HEK293 (cell line): Measurements from ENCODE around the gene CNKSR3.

Experiments used
- CTCF ChIA-PET: fragments of 350-600 bp; formaldehyde crosslinking; extraction: SDS; loops from one replicate; lab custom pipeline; 2021; ENCODE audit warnings: antibody characterized with exemption; lab: Yijun Ruan, JAX
- POLR2A ChIA-PET: fragments of 300-600 bp; formaldehyde crosslinking; extraction: SDS; loops from one replicate; lab custom pipeline; 2020; ENCODE audit warnings: antibody characterized with exemption, inconsistent platforms; lab: Yijun Ruan, JAX
- H3K27ac ChIP-seq: fragments of 200-500 bp; sonication (Bioruptor generic); 2 replicates; pipeline ENCODE4 v1.5.1; 2014; ENCODE audit warnings: low read depth, low read length, control low read depth, inconsistent platforms; ENCODE audit errors: extremely low read depth
- H3K36me3 ChIP-seq, 2 experiments: fragments of 200-500 bp in 1 of 2; sonication (Bioruptor generic) in 1 of 2; 1 replicate in 1 of 2; 2 replicates in 1 of 2; pipeline ENCODE4 v1.5.1; 2014 to 2017; ENCODE audit warnings: inconsistent platforms in 2 of 2, low read length in 2 of 2; ENCODE audit not compliant: control insufficient read depth in 2 of 2, insufficient read depth in 1 of 2
- H3K4me1 ChIP-seq: fragments of 200-500 bp; sonication (Bioruptor generic); 2 replicates; pipeline ENCODE4 v1.5.1; 2014; ENCODE audit warnings: mild to moderate bottlenecking, low read length, inconsistent platforms; ENCODE audit not compliant: control insufficient read depth, insufficient read depth
- H3K4me3 ChIP-seq: 2 replicates; pipeline ENCODE4 v1.5.1; 2011; ENCODE audit warnings: low read depth, mild to moderate bottlenecking, control low read depth, low read length, moderate library complexity
- H3K9me3 ChIP-seq: fragments of 200-500 bp; sonication (Bioruptor generic); 2 replicates; pipeline ENCODE4 v1.5.1; 2014; ENCODE audit warnings: low read depth, low read length, inconsistent platforms; ENCODE audit not compliant: control insufficient read depth, insufficient read depth
- BCL11A ChIP-seq: fragments of 450-650 bp; formaldehyde crosslinking; IDR thresholded peaks from 2 replicates; pipeline ENCODE4 v1.5.1; 2016; ENCODE audit warnings: low read depth, missing biosample characterization, missing genetic modification characterization
- GFI1B ChIP-seq: fragments of 450-650 bp; formaldehyde crosslinking; IDR thresholded peaks from 2 replicates; pipeline ENCODE4 v1.5.1; 2016; ENCODE audit warnings: missing biosample characterization, missing genetic modification characterization
- OSR2 ChIP-seq: fragments of 450-650 bp; formaldehyde crosslinking; IDR thresholded peaks from 2 replicates; pipeline ENCODE4 v1.5.1; 2016; ENCODE audit warnings: missing biosample characterization, missing genetic modification characterization
- OVOL3 ChIP-seq: fragments of 450-650 bp; formaldehyde crosslinking; IDR thresholded peaks from 2 replicates; pipeline ENCODE4 v1.5.1; 2016; ENCODE audit warnings: missing biosample characterization, missing genetic modification characterization
- PRDM1 ChIP-seq: fragments of 450-650 bp; formaldehyde crosslinking; IDR thresholded peaks from 2 replicates; pipeline ENCODE4; 2016; ENCODE audit warnings: missing biosample characterization, missing genetic modification characterization
- SETDB1 ChIP-seq: IDR thresholded peaks from one replicate; pipeline ENCODE4 v1.6.1; 2017; ENCODE audit warnings: mild to moderate bottlenecking, low read length, moderate library complexity, mixed read lengths; ENCODE audit not compliant: insufficient read length
- ZBTB1 ChIP-seq: fragments of 450-650 bp; formaldehyde crosslinking; IDR thresholded peaks from 2 replicates; pipeline ENCODE4 v1.5.1; 2016; ENCODE audit warnings: missing biosample characterization, missing genetic modification characterization
- ZBTB21 ChIP-seq: fragments of 450-650 bp; formaldehyde crosslinking; IDR thresholded peaks from 2 replicates; pipeline ENCODE4 v1.5.1; 2017; ENCODE audit warnings: missing biosample characterization, missing genetic modification characterization
- ZNF121 ChIP-seq: fragments of 450-650 bp; formaldehyde crosslinking; IDR thresholded peaks from 2 replicates; pipeline ENCODE4 v1.5.1; 2016; ENCODE audit warnings: missing biosample characterization, missing genetic modification characterization
- ZNF138 ChIP-seq: fragments of 450-650 bp; formaldehyde crosslinking; IDR thresholded peaks from 2 replicates; pipeline ENCODE4 v1.5.1; 2016; ENCODE audit warnings: missing biosample characterization, missing genetic modification characterization, borderline replicate concordance
- ZNF16 ChIP-seq: fragments of 450-650 bp; formaldehyde crosslinking; IDR thresholded peaks from 2 replicates; pipeline ENCODE4 v1.5.1; 2016; ENCODE audit warnings: low read depth, missing biosample characterization, missing genetic modification characterization
- ZNF184 ChIP-seq: fragments of 450-650 bp; IDR thresholded peaks from 2 replicates; pipeline ENCODE4 v1.5.1; 2018; ENCODE audit warnings: missing biosample characterization, mild to moderate bottlenecking, missing genetic modification characterization
- ZNF202 ChIP-seq: fragments of 450-650 bp; formaldehyde crosslinking; IDR thresholded peaks from 2 replicates; pipeline ENCODE4 v1.5.1; 2016; ENCODE audit warnings: missing biosample characterization, missing genetic modification characterization, borderline replicate concordance
- ZNF311 ChIP-seq: fragments of 450-650 bp; formaldehyde crosslinking; IDR thresholded peaks from 2 replicates; pipeline ENCODE4 v1.5.1; 2017; ENCODE audit warnings: missing biosample characterization, missing genetic modification characterization, borderline replicate concordance
- ZNF433 ChIP-seq: fragments of 450-650 bp; formaldehyde crosslinking; IDR thresholded peaks from 2 replicates; pipeline ENCODE4 v1.5.1; 2016; ENCODE audit warnings: missing biosample characterization, missing genetic modification characterization, low read depth
- ZNF561 ChIP-seq: fragments of 450-650 bp; IDR thresholded peaks from 2 replicates; pipeline ENCODE4 v1.5.1; 2018; ENCODE audit warnings: missing biosample characterization, missing genetic modification characterization, borderline replicate concordance
- ZNF621 ChIP-seq: fragments of 450-650 bp; formaldehyde crosslinking; IDR thresholded peaks from 2 replicates; pipeline ENCODE4 v1.5.1; 2017; ENCODE audit warnings: missing biosample characterization, missing genetic modification characterization
- ZNF658 ChIP-seq: fragments of 450-650 bp; formaldehyde crosslinking; IDR thresholded peaks from 2 replicates; pipeline ENCODE4; 2016; ENCODE audit warnings: missing biosample characterization, missing genetic modification characterization
- ZNF785 ChIP-seq: fragments of 450-650 bp; formaldehyde crosslinking; IDR thresholded peaks from 2 replicates; pipeline ENCODE4 v1.5.1; 2016; ENCODE audit warnings: missing biosample characterization, missing genetic modification characterization
- ZNF791 ChIP-seq: fragments of 450-650 bp; formaldehyde crosslinking; IDR thresholded peaks from 2 replicates; pipeline ENCODE4 v1.5.1; 2016; ENCODE audit warnings: missing biosample characterization, missing genetic modification characterization
- ZNF830 ChIP-seq: fragments of 450-650 bp; IDR thresholded peaks from 2 replicates; pipeline ENCODE4 v1.5.0; 2018; ENCODE audit warnings: missing biosample characterization, missing genetic modification characterization, low read depth, mild to moderate bottlenecking, moderate library complexity
- TF ChIP-seq, protein P1 (sequence below): fragments of 450-650 bp; formaldehyde crosslinking; IDR thresholded peaks from 2 replicates; pipeline ENCODE4 v1.5.1; 2016; ENCODE audit warnings: missing biosample characterization, missing genetic modification characterization
- TF ChIP-seq, protein P2 (sequence below): fragments of 450-650 bp; IDR thresholded peaks from 2 replicates; pipeline ENCODE4 v1.5.1; 2018; ENCODE audit warnings: missing biosample characterization, mild to moderate bottlenecking, missing genetic modification characterization
- TF ChIP-seq, protein P3 (sequence below): fragments of 450-650 bp; formaldehyde crosslinking; IDR thresholded peaks from 2 replicates; pipeline ENCODE4 v1.5.1; 2016; ENCODE audit warnings: missing biosample characterization, missing genetic modification characterization
- TF ChIP-seq, protein P4 (sequence below): fragments of 450-650 bp; formaldehyde crosslinking; IDR thresholded peaks from 2 replicates; pipeline ENCODE4 v1.5.1; 2017; ENCODE audit warnings: missing biosample characterization, missing genetic modification characterization
- TF ChIP-seq, protein P5 (sequence below): fragments of 450-650 bp; formaldehyde crosslinking; IDR thresholded peaks from 2 replicates; pipeline ENCODE4 v1.5.1; 2016; ENCODE audit warnings: missing biosample characterization, missing genetic modification characterization

CNKSR3 gene

DNA sequence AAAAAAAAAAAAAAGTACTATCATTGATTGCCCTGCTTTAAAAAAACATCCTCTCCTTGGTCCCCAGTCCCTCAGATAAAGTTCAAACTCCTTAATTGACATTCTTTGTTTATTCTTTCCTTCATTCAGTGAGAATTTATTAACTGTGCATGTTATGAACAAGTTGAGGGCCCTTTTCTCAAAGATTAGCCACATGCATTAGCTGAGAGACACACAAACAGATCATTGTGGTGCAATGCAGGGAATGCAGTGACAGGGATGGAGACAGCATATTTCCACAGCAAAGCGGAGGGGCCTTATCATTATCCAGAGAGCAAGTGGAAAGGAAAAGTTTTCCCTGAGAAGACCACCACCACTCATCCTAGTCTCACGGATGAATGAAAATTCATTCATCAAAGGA, 132.0 kb downstream of the CNKSR3 start:
- Histone ChIP-seq H3K4me3 (no peak overlapping the region), H3K9me3 (no peaks in the 10 kb centered on the region), H3K36me3 (no peaks in the 10 kb centered on the region), H3K4me1 (no peaks in the 10 kb centered on the region), H3K27ac (no peak overlapping the region)
- POLR2A ChIA-PET = no interaction called here
- TF ChIP-seq, protein P1, sequence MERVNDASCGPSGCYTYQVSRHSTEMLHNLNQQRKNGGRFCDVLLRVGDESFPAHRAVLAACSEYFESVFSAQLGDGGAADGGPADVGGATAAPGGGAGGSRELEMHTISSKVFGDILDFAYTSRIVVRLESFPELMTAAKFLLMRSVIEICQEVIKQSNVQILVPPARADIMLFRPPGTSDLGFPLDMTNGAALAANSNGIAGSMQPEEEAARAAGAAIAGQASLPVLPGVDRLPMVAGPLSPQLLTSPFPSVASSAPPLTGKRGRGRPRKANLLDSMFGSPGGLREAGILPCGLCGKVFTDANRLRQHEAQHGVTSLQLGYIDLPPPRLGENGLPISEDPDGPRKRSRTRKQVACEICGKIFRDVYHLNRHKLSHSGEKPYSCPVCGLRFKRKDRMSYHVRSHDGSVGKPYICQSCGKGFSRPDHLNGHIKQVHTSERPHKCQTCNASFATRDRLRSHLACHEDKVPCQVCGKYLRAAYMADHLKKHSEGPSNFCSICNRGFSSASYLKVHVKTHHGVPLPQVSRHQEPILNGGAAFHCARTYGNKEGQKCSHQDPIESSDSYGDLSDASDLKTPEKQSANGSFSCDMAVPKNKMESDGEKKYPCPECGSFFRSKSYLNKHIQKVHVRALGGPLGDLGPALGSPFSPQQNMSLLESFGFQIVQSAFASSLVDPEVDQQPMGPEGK = no peak
- TF ChIP-seq GFI1B (no peak), OSR2 (tag by site-specific recombination) (no peak), ZNF621 (no peak), ZBTB1 (tag by site-specific recombination) (no peak), ZNF184 (tag by site-specific recombination) (no peak), ZNF16 (tag by site-specific recombination) (no peak), ZNF433 (no peak), ZNF785 (tag by site-specific recombination) (no peak), OVOL3 (tag by site-specific recombination) (no peak)
- TF ChIP-seq, protein P2, sequence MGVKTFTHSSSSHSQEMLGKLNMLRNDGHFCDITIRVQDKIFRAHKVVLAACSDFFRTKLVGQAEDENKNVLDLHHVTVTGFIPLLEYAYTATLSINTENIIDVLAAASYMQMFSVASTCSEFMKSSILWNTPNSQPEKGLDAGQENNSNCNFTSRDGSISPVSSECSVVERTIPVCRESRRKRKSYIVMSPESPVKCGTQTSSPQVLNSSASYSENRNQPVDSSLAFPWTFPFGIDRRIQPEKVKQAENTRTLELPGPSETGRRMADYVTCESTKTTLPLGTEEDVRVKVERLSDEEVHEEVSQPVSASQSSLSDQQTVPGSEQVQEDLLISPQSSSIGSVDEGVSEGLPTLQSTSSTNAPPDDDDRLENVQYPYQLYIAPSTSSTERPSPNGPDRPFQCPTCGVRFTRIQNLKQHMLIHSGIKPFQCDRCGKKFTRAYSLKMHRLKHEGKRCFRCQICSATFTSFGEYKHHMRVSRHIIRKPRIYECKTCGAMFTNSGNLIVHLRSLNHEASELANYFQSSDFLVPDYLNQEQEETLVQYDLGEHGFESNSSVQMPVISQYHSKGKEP = no peak
- TF ChIP-seq, protein P3, sequence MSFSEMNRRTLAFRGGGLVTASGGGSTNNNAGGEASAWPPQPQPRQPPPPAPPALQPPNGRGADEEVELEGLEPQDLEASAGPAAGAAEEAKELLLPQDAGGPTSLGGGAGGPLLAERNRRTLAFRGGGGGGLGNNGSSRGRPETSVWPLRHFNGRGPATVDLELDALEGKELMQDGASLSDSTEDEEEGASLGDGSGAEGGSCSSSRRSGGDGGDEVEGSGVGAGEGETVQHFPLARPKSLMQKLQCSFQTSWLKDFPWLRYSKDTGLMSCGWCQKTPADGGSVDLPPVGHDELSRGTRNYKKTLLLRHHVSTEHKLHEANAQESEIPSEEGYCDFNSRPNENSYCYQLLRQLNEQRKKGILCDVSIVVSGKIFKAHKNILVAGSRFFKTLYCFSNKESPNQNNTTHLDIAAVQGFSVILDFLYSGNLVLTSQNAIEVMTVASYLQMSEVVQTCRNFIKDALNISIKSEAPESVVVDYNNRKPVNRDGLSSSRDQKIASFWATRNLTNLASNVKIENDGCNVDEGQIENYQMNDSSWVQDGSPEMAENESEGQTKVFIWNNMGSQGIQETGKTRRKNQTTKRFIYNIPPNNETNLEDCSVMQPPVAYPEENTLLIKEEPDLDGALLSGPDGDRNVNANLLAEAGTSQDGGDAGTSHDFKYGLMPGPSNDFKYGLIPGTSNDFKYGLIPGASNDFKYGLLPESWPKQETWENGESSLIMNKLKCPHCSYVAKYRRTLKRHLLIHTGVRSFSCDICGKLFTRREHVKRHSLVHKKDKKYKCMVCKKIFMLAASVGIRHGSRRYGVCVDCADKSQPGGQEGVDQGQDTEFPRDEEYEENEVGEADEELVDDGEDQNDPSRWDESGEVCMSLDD (tag by site-specific recombination) = no peak
- TF ChIP-seq, protein P4, sequence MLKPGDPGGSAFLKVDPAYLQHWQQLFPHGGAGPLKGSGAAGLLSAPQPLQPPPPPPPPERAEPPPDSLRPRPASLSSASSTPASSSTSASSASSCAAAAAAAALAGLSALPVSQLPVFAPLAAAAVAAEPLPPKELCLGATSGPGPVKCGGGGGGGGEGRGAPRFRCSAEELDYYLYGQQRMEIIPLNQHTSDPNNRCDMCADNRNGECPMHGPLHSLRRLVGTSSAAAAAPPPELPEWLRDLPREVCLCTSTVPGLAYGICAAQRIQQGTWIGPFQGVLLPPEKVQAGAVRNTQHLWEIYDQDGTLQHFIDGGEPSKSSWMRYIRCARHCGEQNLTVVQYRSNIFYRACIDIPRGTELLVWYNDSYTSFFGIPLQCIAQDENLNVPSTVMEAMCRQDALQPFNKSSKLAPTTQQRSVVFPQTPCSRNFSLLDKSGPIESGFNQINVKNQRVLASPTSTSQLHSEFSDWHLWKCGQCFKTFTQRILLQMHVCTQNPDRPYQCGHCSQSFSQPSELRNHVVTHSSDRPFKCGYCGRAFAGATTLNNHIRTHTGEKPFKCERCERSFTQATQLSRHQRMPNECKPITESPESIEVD = no peak
- CTCF ChIA-PET = no interaction called here

DNA sequence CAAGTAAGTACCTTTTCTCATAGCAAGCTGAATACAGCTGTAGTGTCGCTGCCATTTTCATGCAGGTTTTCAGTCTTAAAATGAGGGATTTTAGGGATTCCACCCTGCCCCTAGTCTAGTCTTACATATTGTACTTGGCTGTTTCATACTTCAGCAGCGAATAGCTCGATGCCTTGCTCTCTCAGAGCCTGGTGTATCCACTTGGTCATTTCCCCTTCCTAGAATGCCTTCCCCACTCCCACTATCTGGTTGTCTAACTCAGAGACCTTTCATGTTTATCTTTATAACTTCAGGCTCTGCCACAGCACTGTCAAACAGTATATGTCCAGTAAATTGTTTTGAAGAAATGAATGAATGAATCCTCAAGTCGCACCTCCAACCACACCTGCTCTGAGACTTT, 132.8 kb downstream of the CNKSR3 start:
- ChIA-PET CTCF (no interaction called here), POLR2A (no interaction called here)
- TF ChIP-seq BCL11A (no peak), ZNF561 (tag by site-specific recombination) (no peak), ZNF311 (no peak), PRDM1 (no peak), ZNF658 (no peak), ZNF121 (tag by site-specific recombination) (no peak), ZBTB21 (tag by site-specific recombination) (no peak), ZNF138 (no peak), ZNF202 (tag by site-specific recombination) (no peak), ZNF791 (tag by site-specific recombination) (no peak), ZNF830 (tag by site-specific recombination) (no peak), ZNF785 (tag by site-specific recombination) (no peak), SETDB1 (no peak)
- TF ChIP-seq, protein P1 = no peak
- TF ChIP-seq, protein P5, sequence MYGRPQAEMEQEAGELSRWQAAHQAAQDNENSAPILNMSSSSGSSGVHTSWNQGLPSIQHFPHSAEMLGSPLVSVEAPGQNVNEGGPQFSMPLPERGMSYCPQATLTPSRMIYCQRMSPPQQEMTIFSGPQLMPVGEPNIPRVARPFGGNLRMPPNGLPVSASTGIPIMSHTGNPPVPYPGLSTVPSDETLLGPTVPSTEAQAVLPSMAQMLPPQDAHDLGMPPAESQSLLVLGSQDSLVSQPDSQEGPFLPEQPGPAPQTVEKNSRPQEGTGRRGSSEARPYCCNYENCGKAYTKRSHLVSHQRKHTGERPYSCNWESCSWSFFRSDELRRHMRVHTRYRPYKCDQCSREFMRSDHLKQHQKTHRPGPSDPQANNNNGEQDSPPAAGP = no peak

More for the DNA sequence above, 132.8 kb downstream of the CNKSR3 start:
- no peaks in the 10 kb centered on the region for H3K4me1 ChIP-seq
- no peak overlapping the region for H3K4me3 ChIP-seq
- no peaks in the 10 kb centered on the region for H3K9me3 ChIP-seq
- no peak overlapping the region for H3K27ac ChIP-seq
- H3K36me3 ChIP-seq = no peaks in the 10 kb centered on the region
